ENCODE measurements around the gene PRR14.

PRR14 gene

DNA sequence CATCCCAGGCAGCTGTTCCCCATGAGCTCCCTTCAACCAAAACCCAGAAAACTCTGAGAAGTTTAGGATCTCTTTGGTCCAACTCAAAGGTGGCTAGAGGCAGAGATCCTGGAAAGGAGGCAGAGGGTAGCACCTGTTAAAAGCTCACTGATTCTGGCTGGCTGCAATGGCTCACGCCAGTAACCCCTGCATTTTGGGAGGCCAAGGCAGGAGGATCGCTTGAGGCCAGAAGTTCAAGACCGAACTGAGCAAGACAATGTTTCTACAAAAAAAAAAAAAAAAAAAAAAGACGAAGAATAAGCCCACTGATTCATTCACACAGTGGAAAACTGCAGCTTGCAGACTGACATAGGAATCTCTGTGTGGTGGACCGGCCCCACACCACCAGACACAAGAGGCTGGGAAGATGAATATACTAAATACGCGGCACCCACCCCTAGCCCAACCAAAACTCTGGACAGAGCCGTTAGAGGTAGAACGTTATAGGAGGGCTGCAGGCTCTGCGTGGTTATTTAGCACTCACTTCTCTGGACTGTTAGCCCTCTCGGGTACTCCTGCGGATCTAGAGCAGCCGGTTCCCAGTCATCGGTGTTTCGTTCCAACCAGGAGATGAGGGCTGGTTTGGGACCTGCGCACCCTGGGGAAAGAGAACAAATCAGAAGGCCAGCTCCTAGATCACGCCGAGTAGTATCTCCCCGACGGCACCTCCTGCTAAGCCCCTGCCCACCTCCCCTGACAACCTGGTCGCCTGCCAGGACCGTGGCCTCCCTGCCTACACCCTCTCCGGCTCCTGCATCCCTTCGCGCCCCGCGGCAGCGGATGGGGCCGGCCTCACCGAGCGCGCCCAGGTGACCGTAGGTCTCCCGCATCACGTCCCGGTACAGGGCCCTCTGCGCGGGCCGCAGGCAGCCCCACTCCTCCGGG lies 41.5 kb upstream of the PRR14 start (continued):
- TF ChIP-seq ZNF202 (tag by site-specific recombination; IDR thresholded peaks at IDR 0.05; ENCODE audit: borderline replicate concordance) = no peak
- 0 out of 2 replicates have a peak, but pooled peaks have one; percentile 61 for TF ChIP-seq GFI1B (tag by site-specific recombination; IDR thresholded peaks at IDR 0.05)
- no peak for TF ChIP-seq ZNF626 (tag by site-specific recombination; IDR thresholded peaks at IDR 0.05)

- H3K27ac ChIP-seq (ENCODE audit: extremely low read depth, low read depth, low read length) = peak within 1 kb of the TSS; percentile 96
- POLR2A ChIA-PET = interaction anchor here (0.5 to 2.6 kb wide), 32 partner anchors 8 to 557 kb away, joined by 3 to 18 read pairs (median 6); partner anchors contain the start of genes DCTPP1, FBRS, PRR14 and SEPHS2
- CTCF ChIA-PET = interaction anchor here (0.6 to 2.3 kb wide), 5 partner anchors 19 to 475 kb away, joined by 3 to 10 read pairs (median 4); no protein-coding TSS in a partner anchor
- H3K9me3 ChIP-seq (ENCODE audit: control insufficient read depth, insufficient read depth, low read depth, low read length) = no peaks in the 10 kb centered on the region
- no peaks in the 10 kb centered on the region for H3K4me1 ChIP-seq (ENCODE audit: control insufficient read depth, insufficient read depth, low read length)
- H3K36me3 ChIP-seq (ENCODE audit: control insufficient read depth in 2 of 2, insufficient read depth in 1 of 2, low read length in 2 of 2) = peaks cover 30 to 37% of the 10 kb centered on the region in 2 experiments; a peak in 2 of 3 replicates
- H3K4me3 ChIP-seq (ENCODE audit: low read depth, low read length) = peak within 1 kb of the TSS; percentile 81
- TF ChIP-seq OVOL3 (tag by site-specific recombination; IDR thresholded peaks at IDR 0.05) (peak; percentile 100), GLI4 (tag by site-specific recombination; IDR thresholded peaks at IDR 0.05) (no peak), ZNF645 (tag by site-specific recombination; IDR thresholded peaks at IDR 0.05) (peak; percentile 47; the same call in 1 of the 2 replicates), ZNF223 (tag by site-specific recombination; IDR thresholded peaks at IDR 0.05) (peak; percentile 90), ZNF324 (tag by site-specific recombination; IDR thresholded peaks at IDR 0.05) (peak; percentile 56; the same call in 1 of the 2 replicates), ZNF571 (tag by site-specific recombination; IDR thresholded peaks at IDR 0.05) (no peak), ZNF248 (tag by site-specific recombination; IDR thresholded peaks at IDR 0.05) (no peak), INSM2 (tag by site-specific recombination; IDR thresholded peaks at IDR 0.05) (peak; percentile 80), ZNF76 (tag by site-specific recombination; IDR thresholded peaks at IDR 0.05; ENCODE audit: borderline replicate concordance, low read depth) (peak; percentile 81), ZNF518A (tag by site-specific recombination; conservative IDR thresholded peaks at IDR 0.05; ENCODE audit: low read depth) (peak; percentile 92), ZBTB17 (tag by site-specific recombination; IDR thresholded peaks at IDR 0.05) (peak; percentile 100), PATZ1 (tag by site-specific recombination; IDR thresholded peaks at IDR 0.05) (peak; percentile 91), ZBTB8A (tag by site-specific recombination; IDR thresholded peaks at IDR 0.05) (peak; percentile 66), ZNF791 (tag by site-specific recombination; IDR thresholded peaks at IDR 0.05) (no peak), ZNF350 (tag by site-specific recombination; IDR thresholded peaks at IDR 0.05) (no peak), SCRT2 (tag by site-specific recombination; IDR thresholded peaks at IDR 0.05) (peak; percentile 20; the same call in 1 of the 2 replicates), GLIS2 (tag by site-specific recombination; IDR thresholded peaks at IDR 0.05) (peak; percentile 63)
- TF ChIP-seq, protein P1, sequence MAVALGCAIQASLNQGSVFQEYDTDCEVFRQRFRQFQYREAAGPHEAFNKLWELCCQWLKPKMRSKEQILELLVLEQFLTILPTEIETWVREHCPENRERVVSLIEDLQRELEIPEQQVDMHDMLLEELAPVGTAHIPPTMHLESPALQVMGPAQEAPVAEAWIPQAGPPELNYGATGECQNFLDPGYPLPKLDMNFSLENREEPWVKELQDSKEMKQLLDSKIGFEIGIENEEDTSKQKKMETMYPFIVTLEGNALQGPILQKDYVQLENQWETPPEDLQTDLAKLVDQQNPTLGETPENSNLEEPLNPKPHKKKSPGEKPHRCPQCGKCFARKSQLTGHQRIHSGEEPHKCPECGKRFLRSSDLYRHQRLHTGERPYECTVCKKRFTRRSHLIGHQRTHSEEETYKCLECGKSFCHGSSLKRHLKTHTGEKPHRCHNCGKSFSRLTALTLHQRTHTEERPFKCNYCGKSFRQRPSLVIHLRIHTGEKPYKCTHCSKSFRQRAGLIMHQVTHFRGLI (tag by site-specific recombination; IDR thresholded peaks at IDR 0.05) = peak; percentile 87; the same call in 1 of the 2 replicates
Observed at GRCh38 chr16:30609926-30610839, 40.6 kb upstream of the PRR14 start, which contains the start of gene ZNF689. Gene ZNF689, minus strand, starts transcription at chr16:30610389. Its CDS starts 348 bp downstream, at chr16:30610041.
